Measurements from ENCODE around the gene LIN37.

LIN37 gene

DNA sequence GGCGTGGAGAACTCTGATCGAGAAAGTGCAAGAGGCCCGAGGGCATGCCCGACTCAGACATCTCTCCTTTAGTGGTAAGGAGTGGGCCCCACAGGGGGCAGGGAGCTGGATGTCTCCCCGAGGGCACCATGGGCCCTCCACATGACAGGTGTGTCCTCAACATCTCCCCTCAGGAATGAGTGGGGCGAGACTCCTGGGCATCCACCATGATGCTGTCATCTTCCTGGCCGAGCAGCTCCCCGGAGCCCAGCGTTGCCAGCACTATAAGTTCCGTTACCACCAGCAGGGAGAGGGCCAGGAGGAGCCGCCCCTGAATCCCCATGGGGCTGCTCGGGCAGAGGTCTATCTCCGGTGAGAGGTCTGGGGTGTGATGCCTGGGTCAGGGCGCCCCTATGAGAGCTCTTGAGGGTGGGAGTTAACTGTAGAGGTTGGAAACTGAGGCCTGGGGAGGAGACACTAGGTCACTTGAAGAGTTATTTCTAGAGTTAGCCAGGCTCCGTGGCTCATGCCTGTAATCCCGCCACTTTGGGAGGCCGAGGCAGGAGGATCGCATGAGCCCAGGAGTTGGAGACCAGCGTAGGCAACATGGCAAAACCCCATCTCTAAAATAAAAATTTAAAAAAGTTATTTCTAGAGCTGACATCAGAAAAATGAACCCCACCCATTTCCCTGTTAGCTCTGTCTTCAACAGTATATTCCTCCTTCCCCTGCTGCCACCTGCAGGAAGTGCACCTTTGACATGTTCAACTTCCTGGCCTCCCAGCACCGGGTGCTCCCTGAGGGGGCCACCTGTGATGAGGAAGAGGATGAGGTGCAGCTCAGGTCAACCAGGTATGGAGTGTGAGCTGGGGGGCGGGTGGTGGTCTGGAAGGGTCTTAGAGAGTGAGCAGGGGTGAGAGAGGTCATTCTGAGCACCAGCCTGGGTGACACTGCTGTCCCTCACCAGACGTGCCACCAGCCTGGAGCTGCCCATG, 11.2 kb upstream of the LIN37 start:
- no peak for DNase-seq

DNA sequence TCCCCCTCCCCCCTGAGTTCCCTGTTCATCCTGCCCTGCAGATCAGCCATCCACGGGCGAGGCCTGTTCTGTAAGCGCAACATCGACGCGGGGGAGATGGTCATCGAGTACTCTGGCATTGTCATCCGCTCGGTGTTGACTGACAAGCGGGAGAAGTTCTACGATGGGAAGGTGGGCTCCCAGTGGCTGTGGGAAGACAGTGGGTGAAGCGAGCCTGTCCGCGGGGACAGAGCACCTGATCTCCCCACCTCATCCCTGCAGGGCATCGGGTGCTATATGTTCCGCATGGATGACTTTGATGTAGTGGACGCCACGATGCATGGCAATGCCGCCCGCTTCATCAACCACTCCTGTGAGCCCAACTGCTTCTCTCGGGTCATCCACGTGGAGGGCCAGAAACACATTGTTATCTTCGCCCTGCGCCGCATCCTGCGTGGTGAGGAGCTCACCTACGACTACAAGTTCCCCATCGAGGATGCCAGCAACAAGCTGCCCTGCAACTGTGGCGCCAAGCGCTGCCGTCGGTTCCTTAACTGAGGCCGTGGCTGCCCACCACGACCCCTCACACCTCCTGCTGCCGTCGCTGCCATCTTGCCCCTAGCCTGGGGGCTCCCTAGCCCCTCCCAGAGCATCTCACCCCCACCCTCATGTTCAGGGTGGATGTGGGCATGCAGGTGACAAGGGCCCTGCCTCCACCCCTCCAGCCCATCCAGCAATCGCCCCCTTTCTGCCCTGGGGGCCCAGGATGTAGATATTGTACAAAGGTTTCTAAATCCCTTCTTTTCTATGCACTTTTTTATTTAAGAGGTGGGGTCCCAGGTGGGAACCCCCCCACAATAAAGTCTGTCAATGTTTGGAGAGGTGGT, 10.1 kb upstream of the LIN37 start:
- DNase-seq, result no peak

DNA sequence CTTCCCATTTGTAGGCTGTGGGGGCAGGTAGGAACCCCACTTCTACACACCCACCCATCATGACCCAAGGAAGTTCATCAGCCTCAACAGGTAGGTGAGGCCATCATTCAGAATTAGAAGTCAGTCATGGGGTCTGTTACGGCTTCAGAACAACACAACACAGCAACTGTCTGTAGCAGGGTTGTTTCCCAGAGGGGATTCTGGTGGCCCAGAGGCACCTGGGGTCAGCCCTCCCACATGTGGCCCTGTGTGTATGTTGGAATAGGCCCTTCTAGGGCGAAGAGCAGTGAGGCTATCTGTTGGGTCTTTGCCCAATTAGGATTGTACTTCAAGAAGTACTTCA, 9.5 kb upstream of the LIN37 start:
- no peak for DNase-seq

DNA sequence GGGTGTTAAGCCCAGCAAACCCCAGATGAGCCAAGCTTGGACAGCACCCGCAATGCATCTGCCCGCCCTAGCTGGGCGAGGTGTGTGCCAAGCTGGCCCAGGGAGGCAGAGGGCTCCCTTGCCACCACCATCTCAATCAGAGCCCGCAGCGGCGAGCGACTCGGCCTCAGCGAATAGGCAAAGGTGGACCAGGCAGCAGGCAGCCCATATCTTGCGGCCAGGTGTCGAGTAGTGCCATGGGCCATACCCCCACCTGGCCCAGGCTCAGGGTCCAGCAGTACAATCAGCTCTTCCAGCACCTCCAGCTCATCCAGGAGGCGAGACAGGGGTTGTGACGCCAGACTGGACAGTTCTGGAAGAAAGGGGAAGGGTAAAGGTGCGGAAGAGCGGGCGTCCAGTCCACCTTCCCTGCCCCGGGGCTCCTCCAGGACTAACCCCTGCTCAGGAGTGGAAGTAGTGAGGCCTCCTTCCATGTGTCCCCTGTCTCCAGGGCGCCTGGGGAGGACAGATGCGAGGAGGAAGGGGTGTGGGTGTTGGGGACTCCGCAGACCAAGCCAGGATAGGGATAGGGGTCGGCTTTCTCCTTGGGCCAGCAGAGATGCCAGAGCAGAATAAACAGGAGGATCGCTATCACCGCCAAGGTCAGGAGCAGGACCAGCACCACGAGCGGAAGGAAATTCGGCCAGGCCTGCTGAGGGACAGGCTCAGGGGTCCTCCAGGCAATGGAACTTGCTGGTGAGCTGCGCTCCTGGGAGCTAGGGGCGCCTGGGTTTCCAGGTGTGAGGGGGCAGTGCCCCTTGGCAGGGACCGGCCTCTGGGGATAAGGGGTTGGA, 8.9 kb upstream of the LIN37 start:
- DNase-seq, result no peak

DNA sequence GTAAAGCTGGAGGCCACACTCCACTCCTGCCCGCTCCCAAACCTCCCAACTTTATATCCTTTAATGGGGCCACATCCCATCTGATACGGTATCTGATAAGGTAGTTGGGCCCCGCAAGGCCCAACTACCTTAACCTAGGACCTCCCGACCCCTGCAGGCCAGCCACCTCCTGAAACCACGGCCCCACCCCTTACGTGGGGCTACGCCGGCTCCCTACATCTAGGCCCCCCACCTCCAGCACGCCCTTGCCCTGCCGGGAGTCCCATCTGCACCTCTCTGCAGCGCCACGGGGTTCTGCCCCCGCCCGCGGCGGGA, 8.3 kb upstream of the LIN37 start:
- DNase-seq, result no peak

DNA sequence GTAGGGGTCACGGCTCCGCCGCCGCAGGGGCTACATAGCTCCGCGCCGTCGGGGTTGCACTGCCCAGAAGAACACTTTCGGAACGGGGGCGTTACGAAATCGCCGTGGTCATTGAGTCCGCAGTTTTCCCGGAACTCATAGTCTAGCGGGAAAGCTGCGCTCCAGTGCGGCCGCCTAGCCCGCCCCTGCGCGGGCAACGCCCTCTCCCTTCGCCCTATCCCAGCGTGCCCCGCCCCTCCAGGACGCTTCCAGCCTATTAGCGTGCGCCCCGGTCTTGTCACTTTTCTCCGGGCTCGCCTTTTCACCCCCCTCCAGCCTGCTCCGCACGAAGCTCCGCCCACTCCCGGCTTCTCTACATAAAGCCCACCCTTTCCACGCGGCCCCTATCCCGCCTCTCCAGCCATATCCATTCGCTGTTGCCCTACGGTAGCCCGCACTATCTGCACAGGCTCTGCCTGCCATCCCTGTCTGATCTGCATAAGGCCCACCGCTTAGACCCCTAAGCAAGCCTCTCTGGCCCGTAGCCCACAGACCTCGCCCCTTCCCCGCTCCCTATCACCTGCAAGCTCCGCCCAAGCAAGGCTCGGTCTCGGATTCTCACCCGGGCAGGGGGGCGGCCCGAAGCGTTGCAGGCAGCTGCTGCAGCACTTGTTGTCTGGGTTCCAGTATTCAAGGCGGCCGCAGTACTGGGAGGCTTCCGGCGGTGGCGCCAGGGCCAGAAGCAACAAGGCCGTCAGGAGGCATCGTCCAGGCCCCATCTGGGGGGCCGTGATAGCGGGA, 7.8 kb upstream of the LIN37 start:
- peak; percentile 99 for DNase-seq

DNA sequence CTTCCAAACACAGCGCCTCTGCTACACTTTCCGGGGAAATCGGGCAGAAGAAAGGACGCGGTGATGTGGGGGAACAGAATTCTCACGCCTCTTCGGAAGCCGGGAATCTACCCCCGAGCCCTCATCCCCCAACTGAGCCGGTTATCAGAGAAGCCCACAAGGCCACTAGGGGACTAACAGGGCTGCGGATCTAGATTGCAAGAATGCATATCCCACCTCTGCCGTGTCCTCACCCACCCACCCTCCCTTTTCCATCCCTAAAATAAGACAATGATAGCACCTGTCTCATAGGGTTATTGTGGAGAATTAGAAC, 7.2 kb upstream of the LIN37 start:
- peak; percentile 69 for DNase-seq

DNA sequence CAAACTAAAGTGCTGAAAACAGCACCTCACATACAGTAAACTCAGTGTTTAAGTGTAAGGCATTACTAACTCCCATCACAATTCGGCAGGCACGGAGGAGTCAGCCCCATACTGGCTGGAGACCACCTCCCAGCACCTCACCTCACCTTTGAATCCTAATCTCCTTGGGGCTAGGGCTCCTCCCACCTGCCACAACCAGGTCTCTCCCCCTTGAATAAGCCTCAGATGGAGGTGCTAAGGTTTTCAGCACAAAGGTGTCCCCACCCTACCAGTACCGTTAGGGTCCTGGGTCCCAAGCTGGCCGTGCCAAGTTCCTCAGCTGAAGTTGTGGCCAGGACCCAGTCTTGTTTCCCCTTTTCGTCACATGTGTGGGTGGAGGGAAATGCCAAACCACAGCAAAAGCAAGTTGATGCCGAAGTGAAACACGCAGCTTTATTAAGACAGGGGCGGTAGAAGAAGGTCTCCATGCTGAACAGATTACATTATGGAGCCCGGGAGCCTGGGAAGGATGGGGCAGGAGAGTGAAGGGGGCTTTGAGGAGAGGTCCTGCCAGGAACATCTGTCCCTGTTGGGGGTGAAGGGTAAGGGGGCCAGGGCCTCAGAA, 6.2 kb upstream of the LIN37 start, which contains the start of gene IGFLR1:
Gene IGFLR1, minus strand, starts transcription at position 332 of the 604 bp plus-strand sequence. CDS start 1,272 bp downstream, outside the sequence.
- no peak for DNase-seq

DNA sequence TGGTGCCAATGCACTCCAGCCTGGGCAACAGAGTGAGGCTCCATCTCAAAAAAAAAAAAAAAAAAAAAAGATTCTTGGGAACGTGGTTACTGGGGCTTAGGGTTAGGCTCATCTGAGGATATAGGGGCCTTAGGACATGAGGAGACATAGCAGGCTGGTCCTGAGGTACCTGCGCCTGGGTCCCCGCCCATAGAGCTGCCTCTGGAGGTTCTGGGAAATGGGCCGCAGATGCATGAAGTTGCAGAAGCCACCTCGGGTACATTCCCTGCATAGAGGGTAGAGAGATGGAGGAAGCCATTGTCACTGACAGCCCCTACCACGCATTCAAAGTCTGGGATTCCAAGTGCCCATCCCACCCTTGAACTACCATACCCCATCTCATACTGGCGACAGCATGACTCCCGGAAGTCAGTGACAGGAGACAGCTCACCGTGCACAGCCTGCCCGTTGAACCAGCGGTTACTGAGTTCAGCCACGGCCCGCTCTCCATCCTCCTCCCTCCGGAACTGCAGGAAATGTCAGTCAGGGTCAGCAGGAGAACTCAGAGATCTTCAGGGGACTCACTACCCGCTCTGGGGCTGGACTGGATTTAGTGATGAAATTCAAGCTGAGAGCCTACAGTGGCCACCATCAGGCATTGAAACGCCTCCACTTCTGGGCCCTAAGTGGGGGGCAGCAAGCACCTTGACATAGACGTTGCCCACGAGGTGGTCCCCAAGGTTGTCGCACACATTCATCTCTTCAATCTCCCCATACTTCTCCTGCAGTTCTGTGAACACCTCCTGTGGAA, 4.5 kb upstream of the LIN37 start:
- no peak for DNase-seq

DNA sequence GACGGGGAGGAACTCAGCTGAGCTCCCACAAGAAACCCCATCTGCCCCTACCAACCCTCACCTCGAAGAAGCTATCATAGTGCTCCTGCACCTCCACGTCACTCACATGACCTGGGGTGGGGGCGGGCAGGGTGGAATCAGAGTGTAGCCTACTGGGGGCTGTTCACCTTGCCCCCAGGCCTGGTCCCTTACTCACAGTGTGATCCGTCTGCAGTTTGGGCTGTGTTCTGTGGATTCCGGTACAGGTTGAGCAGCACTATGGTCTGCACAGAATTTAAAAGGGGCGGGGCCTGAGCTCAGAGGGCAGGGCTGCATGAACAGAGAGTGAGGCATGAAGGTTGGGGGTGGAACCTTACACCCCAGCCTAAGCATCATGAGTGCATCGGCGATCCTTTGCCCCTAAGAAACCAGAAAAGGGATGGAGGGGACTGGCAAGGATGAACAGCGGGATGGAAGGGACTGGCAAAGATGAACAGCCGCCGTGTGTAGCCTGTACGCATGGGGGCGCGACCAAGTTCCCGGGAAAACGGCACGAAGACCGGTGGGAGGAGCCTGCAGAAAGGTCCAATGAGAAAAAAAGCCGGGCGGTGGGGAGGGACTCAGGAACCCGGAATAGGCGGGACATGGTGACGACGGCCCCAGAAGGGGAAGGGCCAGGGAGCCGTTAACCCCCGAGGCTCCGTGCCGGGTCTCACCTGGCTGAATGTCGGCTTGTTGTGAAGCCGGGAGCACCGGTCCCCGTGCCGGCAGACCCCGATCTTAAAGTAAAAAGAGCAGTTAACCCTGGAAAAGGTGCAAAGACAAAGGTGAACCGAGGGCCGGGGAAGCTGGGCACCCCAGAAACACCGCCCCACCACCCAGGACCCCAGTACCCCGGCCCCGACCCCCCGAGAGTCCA, 3.7 kb upstream of the LIN37 start:
- DNase-seq, result peak; percentile 96

DNA sequence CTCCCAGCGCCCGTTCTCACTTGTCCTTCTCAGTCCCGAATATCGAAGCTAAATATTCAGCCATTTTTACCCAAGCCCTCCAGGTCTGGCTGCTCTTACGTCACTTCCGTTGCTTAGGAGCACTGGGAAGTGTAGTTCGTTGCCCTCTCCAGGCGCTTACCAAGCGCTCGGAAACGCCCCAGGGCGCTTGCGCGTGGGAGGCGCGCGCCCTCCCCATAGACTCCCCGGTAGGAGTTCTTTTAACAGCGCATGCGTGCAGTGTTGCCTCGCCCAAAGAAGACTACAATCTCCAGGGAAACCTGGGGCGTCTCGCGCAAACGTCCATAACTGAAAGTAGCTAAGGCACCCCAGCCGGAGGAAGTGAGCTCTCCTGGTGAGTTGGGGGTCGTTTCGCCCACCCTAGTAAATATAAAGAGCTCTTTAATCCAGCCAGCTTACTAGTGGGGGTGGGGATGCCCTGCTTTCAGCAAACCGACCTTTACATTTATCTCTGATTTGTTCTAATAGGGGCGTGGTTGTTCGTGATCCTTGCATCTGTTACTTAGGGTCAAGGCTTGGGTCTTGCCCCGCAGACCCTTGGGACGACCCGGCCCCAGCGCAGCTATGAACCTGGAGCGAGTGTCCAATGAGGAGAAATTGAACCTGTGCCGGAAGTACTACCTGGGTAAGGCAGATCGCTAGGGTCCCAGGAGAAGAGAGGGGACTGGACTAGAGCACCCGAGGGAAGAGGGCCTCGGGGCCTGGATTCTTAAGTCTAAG, 2.9 kb upstream of the LIN37 start, which contains the start of the genes PSENEN and U2AF1L4:
Gene PSENEN, plus strand, starts transcription at position 324 of the 759 bp plus-strand sequence. Its CDS starts 280 bp downstream, at position 604.
Gene U2AF1L4, minus strand, starts transcription at position 91 of the 759 bp plus-strand sequence. Its CDS starts 27 bp downstream, at position 64.
- peak; percentile 98 for DNase-seq

DNA sequence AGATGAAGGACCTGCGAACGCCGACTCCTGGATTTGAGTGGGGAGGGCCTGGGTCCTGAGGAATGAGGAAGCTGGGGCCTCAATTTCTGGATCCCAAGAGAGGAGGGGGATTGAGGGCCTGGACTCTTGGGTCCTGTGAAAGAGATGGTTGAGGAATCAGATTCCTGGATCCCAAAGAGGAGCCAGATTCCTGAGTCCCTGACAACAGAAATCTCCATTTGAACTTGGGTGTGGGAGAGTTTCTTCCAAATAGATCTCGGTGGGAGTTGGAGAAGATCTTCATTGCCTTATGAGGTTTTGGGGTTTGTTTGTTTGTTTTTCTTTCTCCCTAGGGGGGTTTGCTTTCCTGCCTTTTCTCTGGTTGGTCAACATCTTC, 2.3 kb upstream of the LIN37 start:
- DNase-seq, result no peak

DNA sequence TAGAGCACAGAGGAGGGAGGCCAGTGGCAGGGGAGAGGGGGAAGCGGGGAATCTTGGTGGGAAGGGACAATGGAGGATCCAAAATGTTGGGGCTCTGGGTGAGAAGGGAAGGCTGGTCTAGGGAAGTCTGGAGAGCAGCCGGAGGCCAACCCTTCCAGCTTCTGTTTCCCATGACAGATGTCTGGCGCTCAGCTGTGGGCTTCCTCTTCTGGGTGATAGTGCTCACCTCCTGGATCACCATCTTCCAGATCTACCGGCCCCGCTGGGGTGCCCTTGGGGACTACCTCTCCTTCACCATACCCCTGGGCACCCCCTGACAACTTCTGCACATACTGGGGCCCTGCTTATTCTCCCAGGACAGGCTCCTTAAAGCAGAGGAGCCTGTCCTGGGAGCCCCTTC, 1.8 kb upstream of the LIN37 start:
- DNase-seq, result no peak

DNA sequence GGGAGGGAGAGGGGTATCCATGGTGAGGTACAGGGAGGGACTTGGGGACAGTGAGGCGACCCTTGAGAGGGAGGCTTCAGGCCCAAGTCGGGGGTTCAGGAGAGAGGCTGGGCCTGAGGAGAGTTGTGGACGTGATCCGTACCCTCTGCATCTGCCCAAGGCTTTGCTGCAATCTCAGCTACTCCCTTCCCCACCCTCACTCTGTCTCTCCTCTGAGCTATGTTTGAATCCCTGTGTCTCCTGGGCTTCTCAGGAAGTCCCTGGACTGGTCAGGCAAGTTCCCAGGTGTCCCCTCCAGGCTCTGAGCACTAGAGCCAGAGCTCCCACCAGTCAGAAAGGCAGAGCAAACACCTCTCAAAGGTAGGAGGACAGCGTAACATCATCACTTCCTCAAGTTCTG, 1.8 kb downstream of the LIN37 start:
- no peak for DNase-seq

DNA sequence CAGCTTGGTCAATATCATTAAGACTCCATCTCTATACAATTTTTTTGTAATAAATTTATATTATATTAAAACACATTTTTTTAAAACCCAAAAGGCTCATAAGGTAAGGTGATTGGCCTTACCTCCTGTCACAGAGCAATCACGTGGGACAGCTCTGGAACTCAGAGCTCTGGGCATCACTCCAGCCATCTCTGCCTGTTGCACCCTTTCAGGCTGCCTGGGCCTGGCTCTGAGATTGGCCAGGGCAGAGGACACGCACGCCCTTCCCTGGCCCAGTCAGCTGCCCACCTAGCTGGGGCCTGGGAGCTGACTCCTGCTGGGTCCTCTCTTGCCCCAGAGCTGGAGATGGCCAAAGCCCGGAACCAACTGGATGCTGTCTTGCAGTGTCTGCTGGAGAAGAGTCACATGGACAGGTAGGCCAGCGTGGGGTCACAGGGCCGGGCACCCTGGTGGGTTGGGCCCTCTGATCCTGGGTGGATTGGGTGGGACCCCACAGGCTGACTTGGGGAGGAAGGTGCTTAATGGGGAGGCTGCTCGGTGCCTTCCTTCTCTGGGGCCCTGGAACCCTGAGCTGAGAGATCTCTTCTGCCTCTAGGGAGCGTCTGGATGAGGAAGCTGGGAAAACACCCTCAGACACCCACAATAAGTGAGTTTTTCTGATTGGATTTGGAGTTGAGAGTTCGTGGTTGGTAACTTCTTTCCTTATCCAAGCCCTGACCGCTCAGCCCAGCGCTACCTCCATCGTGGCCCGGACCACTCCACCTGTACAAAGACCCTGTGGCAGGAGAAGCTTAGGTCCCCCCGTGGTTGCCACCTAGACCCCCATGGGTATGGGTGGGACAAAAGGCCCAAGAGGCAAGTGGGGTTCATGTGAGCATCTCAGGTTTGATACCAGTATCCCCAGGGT, 3.7 kb downstream of the LIN37 start:
- no peak for DNase-seq

DNA sequence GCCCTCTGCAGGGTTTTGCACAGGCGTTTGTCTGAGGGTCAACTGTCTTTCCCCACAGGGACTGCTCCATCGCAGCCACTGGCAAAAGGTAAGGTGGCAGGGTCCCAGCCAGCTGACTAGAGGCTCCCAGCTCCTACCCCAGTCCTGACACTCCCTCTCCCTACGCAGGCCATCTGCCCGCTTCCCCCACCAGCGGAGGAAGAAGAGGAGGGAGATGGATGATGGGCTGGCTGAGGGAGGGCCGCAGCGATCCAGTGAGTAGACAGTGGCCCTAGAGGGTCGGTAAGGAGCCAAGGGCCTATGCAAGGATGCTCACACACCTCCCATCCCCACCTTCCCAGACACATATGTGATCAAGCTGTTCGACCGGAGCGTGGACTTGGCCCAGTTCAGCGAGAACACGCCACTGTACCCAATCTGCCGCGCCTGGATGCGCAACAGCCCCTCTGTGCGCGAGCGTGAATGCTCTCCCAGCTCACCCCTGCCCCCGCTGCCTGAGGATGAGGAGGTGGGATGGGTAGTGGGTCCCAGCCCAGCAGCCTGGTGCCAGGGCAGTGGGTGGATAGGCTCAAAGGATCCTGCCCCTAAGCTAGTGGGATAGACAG, 4.5 kb downstream of the LIN37 start:
- no peak for DNase-seq

DNA sequence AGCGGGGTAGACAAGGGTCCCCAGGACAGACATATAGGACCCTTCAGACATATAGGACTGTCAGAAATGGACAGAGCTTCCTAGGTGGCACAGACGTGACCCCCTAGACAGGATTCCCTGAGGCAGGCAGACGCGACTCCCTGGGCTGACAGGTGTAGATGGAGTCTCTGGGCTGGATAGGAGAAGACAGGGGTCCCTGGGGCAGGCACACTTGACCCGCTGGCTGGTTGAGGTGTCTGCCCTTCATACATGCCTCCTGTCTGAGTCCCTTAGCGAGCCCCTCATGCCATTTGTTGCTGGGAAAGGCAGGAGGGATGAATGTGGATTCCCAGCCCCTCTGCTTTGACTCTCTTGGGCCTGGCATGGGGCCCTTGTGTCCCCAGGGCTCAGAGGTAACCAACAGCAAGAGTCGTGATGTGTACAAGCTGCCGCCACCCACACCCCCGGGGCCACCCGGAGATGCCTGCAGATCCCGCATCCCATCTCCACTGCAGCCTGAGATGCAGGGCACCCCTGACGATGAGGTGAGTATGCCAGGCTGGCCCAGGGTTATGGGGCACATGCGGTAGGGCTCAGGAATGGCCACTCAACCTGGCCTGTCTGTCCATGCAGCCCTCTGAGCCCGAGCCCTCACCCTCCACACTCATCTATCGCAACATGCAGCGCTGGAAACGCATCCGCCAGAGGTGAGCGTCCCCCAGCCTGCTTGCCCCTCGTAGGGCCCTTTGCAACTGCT, 5.4 kb downstream of the LIN37 start:
- no peak for DNase-seq

Data from NCI-H748 treated with DMSO at 0.1 percent for 48 hours (cell line).